Thoracic aorta (tissue), 2 donors: ENCODE measurements around the gene NOPCHAP1. TPM values are rescaled to one million over a fixed set of nuclear protein-coding genes. Genes with fewer than 3 reads are reported as not detected.
A peak's percentile ranks its signal among the peaks of the same experiment; 100 is the strongest.

Experiments
- ATAC-seq: fragments of 150-250 bp; one replicate; pipeline ENCODE4 v1.8.0; 2017; ENCODE audit warnings: low read depth; ENCODE audit not compliant: insufficient number of reproducible peaks, low FRiP score
- DNase-seq: peaks from one replicate; pipeline ENCODE4 v3.0.0-alpha.2; 2020; ENCODE audit warnings: low spot score
- H3K27ac ChIP-seq, 2 donors: fragments of 200-600 bp; sonication (generic); 1 replicate in 1 of 2; 2 replicates in 1 of 2; pipeline ENCODE4 v1.5.1; 2016; ENCODE audit warnings: mild to moderate bottlenecking in 2 of 2, moderate library complexity in 2 of 2
- H3K27me3 ChIP-seq: fragments of 200-600 bp; sonication (generic); replicated peaks from 2 replicates; pipeline ENCODE4 v1.6.0; 2016; ENCODE audit warnings: mild to moderate bottlenecking; ENCODE audit not compliant: insufficient read depth
- H3K36me3 ChIP-seq: fragments of 200-600 bp; sonication (generic); one replicate; pipeline ENCODE4 v1.5.1; 2016
- H3K4me1 ChIP-seq, 2 donors: fragments of 200-600 bp; sonication (generic); 1 replicate in 1 of 2; 2 replicates in 1 of 2; pipeline versions ENCODE4 v1.5.1 to v1.6.0; 2016; ENCODE audit warnings: low read depth in 2 of 2, mild to moderate bottlenecking in 1 of 2; ENCODE audit not compliant: control insufficient read depth in 1 of 2
- H3K4me3 ChIP-seq: fragments of 200-600 bp; sonication (generic); 2 replicates; pipeline ENCODE4 v1.5.1; 2016; ENCODE audit warnings: mild to moderate bottlenecking
- H3K9me3 ChIP-seq: fragments of 200-600 bp; sonication (generic); 2 replicates; pipeline ENCODE4 v1.5.1; 2016
- CTCF ChIP-seq: fragments of 200-600 bp; sonication (generic); IDR thresholded peaks from one replicate; pipeline ENCODE4 v1.5.1; 2019; ENCODE audit warnings: antibody characterized with exemption
- total RNA-seq, 2 donors: library from RNA; depleted of rRNA; stranded (reverse); fragments of >200 nt; gene quantifications; one replicate each; pipeline versions ENCODE4 v1.1.0 to v1.2.3, GENCODE V29; 2016

Gene NOPCHAP1
- total RNA-seq, 2 donors from 2014 or later, result 2.0 to 3.5 TPM

DNA sequence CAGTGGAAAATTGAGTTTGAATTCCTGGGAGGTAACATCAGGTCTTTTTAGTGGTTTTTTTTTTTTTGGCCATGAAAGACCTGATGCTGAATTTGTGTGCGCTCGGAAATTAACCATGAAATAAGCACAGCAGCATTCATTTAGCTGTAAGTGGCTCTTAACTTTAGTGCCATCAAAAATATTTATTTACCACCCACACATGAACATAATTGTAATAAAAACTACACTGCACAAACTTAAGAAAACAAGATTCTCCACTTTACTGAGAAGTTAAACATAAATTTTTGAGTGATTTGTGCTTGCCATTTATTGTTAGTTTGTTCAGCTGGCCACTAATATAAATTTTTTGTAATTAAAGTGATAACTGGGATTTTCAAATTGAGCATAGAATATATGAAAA is 30.4 kb upstream of the NOPCHAP1 start:
- no peak for ATAC-seq
- Histone ChIP-seq H3K36me3 (no peaks in the 10 kb centered on the region), H3K4me1 (peaks cover 17 to 68% of the 10 kb centered on the region in 2 donors), H3K4me3 (peak overlapping the region; percentile 86), H3K9me3 (no peaks in the 10 kb centered on the region), H3K27me3 (no peaks in the 10 kb centered on the region), H3K27ac (peak overlapping the region; percentile 92)
- DNase-seq, result no peak
- TF ChIP-seq CTCF, result no peak

DNA sequence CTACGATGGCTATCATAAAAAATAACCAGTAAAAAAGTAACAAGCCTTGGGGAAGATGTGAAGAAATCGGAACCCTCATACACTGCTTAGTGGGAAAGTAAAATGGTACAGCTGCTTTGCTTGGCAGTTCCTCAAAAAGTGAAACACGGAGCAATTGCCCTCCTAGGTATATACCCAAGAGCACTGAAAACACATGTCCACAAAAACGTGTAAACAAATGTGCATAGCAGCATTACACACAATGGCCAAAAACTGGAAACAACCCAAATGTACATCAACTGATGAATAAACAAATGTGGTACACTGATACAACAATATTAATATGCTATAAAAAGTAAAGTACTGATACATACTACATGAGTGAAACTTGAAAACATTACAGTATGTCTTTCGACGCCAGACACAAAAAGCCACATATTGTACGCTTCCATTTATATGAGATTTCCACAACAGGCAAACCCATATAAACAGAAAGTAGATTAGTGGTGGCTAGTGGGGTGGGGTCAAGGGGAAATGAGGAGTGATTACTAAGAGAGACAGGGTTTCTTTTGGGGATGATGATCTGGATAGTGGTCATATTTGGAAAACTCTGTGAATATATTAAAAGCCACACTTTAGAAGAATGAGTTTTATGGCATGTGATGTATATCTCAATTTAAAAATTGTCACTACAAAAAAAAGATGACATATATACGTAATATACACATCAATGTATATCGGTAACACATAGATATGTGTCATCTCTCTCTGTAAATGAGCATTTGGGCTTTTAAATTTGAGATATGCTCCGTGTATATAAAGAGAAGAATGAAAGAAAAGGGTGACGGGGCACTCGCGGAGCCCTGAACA is 29.0 kb upstream of the NOPCHAP1 start:
- Histone ChIP-seq H3K4me1 (peaks cover 17 to 56% of the 10 kb centered on the region in 2 donors), H3K27me3 (no peaks in the 10 kb centered on the region), H3K4me3 (peak overlapping the region; percentile 86), H3K36me3 (no peaks in the 10 kb centered on the region), H3K27ac (peak overlapping the region; percentile 90 to 92), H3K9me3 (no peaks in the 10 kb centered on the region)
- DNase-seq (no peak), ATAC-seq (no peak)
- TF ChIP-seq CTCF, result no peak

- Histone ChIP-seq H3K4me1 (peaks cover 11 to 51% of the 10 kb centered on the region in 2 donors), H3K36me3 (no peaks in the 10 kb centered on the region), H3K4me3 (peak overlapping the region; percentile 86), H3K9me3 (no peaks in the 10 kb centered on the region), H3K27ac (peak overlapping the region; percentile 90 to 92), H3K27me3 (no peaks in the 10 kb centered on the region)
- DNase-seq (no peak), ATAC-seq (no peak)
- no peak for TF ChIP-seq CTCF
Observed at GRCh38 chr12:104957719-104958000, 28.5 kb upstream of the NOPCHAP1 start.

- TF ChIP-seq CTCF, result no peak
- Histone ChIP-seq H3K4me3 (peak within 1 kb of the TSS; percentile 86), H3K4me1 (peaks cover 7 to 45% of the 10 kb centered on the region in 2 donors), H3K27me3 (no peaks in the 10 kb centered on the region), H3K9me3 (no peaks in the 10 kb centered on the region), H3K36me3 (no peaks in the 10 kb centered on the region), H3K27ac (peak within 1 kb of the TSS; percentile 90 to 92)
- ATAC-seq (peak; percentile 88), DNase-seq (peak; percentile 87)
Observed at GRCh38 chr12:104958001-104958804, 27.9 kb upstream of the NOPCHAP1 start, which contains the start of gene SLC41A2. SLC41A2 (minus strand) TSS chr12:104958290; CDS start chr12:104928527, 29,763 bp downstream.

- ATAC-seq, result no peak
Observed at GRCh38 chr12:104958805-104959334, 27.2 kb upstream of the NOPCHAP1 start.

More at GRCh38 chr12:104958805-104959334, 27.2 kb upstream of the NOPCHAP1 start:
- H3K36me3 ChIP-seq, result no peaks in the 10 kb centered on the region
- no peaks in the 10 kb centered on the region for H3K9me3 ChIP-seq
- DNase-seq, result no peak
- H3K4me1 ChIP-seq, result peaks cover under 1 to 38% of the 10 kb centered on the region in 2 donors
- TF ChIP-seq CTCF, result no peak
- peak overlapping the region; percentile 90 to 92 for H3K27ac ChIP-seq
- peak overlapping the region; percentile 86 for H3K4me3 ChIP-seq
- no peaks in the 10 kb centered on the region for H3K27me3 ChIP-seq
